Loucy (cell line): ENCODE results near the gene ASTN2.

Source experiments
- EZH2phosphoT487 ChIP-seq: fragments of 200-600 bp; IDR thresholded peaks from 2 replicates; pipeline ENCODE4 v1.6.1; 2018; ENCODE audit warnings: antibody characterized with exemption, mild to moderate bottlenecking, moderate library complexity, borderline replicate concordance
- TF ChIP-seq, protein P1 (sequence below): fragments of 200-600 bp; sonication (generic); conservative IDR thresholded peaks from 2 replicates; pipeline ENCODE4 v1.5.1; 2014; ENCODE audit warnings: mild to moderate bottlenecking, antibody characterized with exemption, low read length

DNA sequence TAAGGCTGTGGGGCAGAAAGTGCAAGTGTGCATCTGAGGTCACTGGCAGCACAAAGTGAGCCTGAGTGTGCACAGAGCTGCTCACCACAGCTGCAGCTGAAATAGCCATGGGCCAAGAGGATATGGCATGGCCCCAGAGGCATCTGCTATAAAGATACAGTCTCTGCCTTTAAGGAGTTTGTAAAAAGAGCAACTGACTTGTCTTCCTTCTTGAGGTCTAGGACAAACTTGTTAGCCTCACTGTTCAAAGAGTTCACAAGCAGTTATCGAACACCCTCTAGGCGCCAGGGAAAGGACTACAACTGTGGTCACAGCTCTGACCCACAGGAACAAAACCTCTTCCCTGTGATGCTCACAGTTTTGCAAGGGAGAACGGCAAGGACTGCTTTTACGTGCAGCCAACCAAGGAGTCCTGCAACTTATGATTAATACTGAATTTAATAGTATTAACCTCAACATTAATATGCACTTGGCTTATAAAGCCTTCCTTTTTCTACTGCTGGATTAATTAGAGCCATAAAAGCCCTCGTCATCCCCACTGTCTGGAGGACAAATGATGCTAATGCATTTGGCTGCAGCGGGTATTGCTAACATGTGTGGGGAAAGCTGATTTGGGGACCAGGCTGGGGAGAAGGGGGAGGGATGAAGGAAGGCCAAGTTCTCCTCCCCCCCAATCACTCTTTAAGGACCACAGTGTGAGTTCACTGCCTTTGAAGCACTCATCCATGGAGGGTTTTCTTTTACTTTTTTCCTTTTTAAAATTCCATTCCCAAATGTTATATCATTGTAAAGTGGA, 917.6 kb downstream of the ASTN2 start:
- TF ChIP-seq, protein P1, sequence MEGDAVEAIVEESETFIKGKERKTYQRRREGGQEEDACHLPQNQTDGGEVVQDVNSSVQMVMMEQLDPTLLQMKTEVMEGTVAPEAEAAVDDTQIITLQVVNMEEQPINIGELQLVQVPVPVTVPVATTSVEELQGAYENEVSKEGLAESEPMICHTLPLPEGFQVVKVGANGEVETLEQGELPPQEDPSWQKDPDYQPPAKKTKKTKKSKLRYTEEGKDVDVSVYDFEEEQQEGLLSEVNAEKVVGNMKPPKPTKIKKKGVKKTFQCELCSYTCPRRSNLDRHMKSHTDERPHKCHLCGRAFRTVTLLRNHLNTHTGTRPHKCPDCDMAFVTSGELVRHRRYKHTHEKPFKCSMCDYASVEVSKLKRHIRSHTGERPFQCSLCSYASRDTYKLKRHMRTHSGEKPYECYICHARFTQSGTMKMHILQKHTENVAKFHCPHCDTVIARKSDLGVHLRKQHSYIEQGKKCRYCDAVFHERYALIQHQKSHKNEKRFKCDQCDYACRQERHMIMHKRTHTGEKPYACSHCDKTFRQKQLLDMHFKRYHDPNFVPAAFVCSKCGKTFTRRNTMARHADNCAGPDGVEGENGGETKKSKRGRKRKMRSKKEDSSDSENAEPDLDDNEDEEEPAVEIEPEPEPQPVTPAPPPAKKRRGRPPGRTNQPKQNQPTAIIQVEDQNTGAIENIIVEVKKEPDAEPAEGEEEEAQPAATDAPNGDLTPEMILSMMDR, result no peak
- no peak for TF ChIP-seq EZH2phosphoT487
